ENCODE data around the gene TBX19.

GRCh38 chr1:168319691-168320090 lies 39.0 kb downstream of the TBX19 start:
- TF ChIP-seq ZNF133 (tag by site-specific recombination; IDR thresholded peaks at IDR 0.05), result no peak
- TF ChIP-seq CTCF (tag by site-specific recombination; IDR thresholded peaks at IDR 0.05), result no peak
- TF ChIP-seq ZNF626 (tag by site-specific recombination; IDR thresholded peaks at IDR 0.05), result no peak
- TF ChIP-seq SETDB1 (IDR thresholded peaks at IDR 0.05; ENCODE audit: insufficient read length, low read length), result no peak
- TF ChIP-seq ZNF692 (tag by site-specific recombination; IDR thresholded peaks at IDR 0.05), result no peak
- TF ChIP-seq ZNF350 (tag by site-specific recombination; IDR thresholded peaks at IDR 0.05), result no peak
